KMS-11 (cell line): ENCODE data around the gene CELF2.

Source experiments
- H2AFZ ChIP-seq: fragments of 200-600 bp; sonication (generic); 2 replicates; pipeline ENCODE4 v1.6.1; 2016; ENCODE audit warnings: antibody characterized with exemption, mixed run types, low read depth
- H3K27ac ChIP-seq: fragments of 200-600 bp; sonication (generic); 2 replicates; pipeline ENCODE4 v1.6.1; 2016; ENCODE audit warnings: mild to moderate bottlenecking, mixed run types
- H3K27me3 ChIP-seq: fragments of 200-600 bp; sonication (generic); 2 replicates; pipeline ENCODE4 v1.6.1; 2017; ENCODE audit warnings: mild to moderate bottlenecking, low read depth, mixed run types, moderate library complexity; ENCODE audit not compliant: insufficient read depth
- H3K36me3 ChIP-seq: fragments of 200-600 bp; sonication (generic); 2 replicates; pipeline ENCODE4 v1.6.1; 2017; ENCODE audit warnings: mild to moderate bottlenecking, mixed run types; ENCODE audit not compliant: insufficient read depth
- H3K4me1 ChIP-seq: fragments of 200-600 bp; sonication (generic); 2 replicates; pipeline ENCODE4 v1.6.1; 2016; ENCODE audit warnings: mild to moderate bottlenecking, low read depth, mixed run types; ENCODE audit not compliant: poor library complexity, severe bottlenecking
- H3K4me2 ChIP-seq: fragments of 200-600 bp; sonication (generic); 2 replicates; pipeline ENCODE4 v1.7.0; 2016; ENCODE audit warnings: mild to moderate bottlenecking, mixed run types
- H3K4me3 ChIP-seq: fragments of 200-600 bp; sonication (generic); IDR thresholded peaks from 2 replicates; pipeline ENCODE4 v1.6.1; 2017; ENCODE audit warnings: low read depth, low read length, mixed read lengths; ENCODE audit not compliant: insufficient read depth
- H3K79me2 ChIP-seq: fragments of 200-600 bp; sonication (generic); 2 replicates; pipeline ENCODE4 v1.6.1; 2016; ENCODE audit warnings: low read depth, mixed run types; ENCODE audit not compliant: insufficient read depth
- H3K9ac ChIP-seq: fragments of 200-600 bp; sonication (generic); 2 replicates; pipeline ENCODE4 v1.6.1; 2016; ENCODE audit warnings: mild to moderate bottlenecking, mixed run types
- H4K20me1 ChIP-seq: fragments of 200-600 bp; sonication (generic); 2 replicates; pipeline ENCODE4 v1.6.1; 2016; ENCODE audit warnings: mild to moderate bottlenecking, mixed run types; ENCODE audit not compliant: insufficient read depth
- TF ChIP-seq, protein P1 (sequence below): fragments of 200-600 bp; sonication (generic); conservative IDR thresholded peaks from 2 replicates; pipeline ENCODE4 v1.6.1; 2017; ENCODE audit warnings: low read depth, mild to moderate bottlenecking, antibody characterized with exemption, low read length, moderate library complexity, mixed read lengths

Gene CELF2

DNA sequence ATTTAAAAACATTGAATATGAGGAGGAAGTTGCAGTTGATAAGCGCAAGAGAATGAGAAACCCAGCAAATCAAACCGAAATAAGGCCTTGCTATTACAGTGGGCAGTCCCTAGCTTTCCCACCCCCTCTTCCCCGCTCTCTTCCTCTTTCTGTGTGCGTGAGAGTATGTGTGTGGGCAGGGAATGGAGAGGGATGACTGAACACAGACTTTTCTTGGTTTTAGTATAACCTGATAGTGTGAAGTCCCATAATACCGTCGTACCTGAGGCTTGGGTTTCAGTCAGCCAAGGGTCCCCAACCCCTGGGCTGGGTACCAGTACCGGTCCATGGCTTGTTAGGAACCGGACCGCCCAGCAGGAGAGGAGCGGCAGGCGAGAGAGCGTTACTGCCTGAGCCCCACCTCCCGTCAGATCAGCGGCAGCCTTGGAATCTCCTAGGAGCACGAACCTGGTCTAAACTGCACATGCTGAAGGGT, 255.3 kb downstream of the CELF2 start:
- Histone ChIP-seq H3K79me2 (no peaks in the 10 kb centered on the region), H3K27me3 (no peaks in the 10 kb centered on the region), H3K4me3 (no peak overlapping the region), H3K4me1 (peaks cover 28% of the 10 kb centered on the region), H2AFZ (no peak overlapping the region), H4K20me1 (no peaks in the 10 kb centered on the region), H3K4me2 (no peak overlapping the region), H3K9ac (no peak overlapping the region), H3K27ac (no peak overlapping the region), H3K36me3 (no peaks in the 10 kb centered on the region)
- TF ChIP-seq, protein P1, sequence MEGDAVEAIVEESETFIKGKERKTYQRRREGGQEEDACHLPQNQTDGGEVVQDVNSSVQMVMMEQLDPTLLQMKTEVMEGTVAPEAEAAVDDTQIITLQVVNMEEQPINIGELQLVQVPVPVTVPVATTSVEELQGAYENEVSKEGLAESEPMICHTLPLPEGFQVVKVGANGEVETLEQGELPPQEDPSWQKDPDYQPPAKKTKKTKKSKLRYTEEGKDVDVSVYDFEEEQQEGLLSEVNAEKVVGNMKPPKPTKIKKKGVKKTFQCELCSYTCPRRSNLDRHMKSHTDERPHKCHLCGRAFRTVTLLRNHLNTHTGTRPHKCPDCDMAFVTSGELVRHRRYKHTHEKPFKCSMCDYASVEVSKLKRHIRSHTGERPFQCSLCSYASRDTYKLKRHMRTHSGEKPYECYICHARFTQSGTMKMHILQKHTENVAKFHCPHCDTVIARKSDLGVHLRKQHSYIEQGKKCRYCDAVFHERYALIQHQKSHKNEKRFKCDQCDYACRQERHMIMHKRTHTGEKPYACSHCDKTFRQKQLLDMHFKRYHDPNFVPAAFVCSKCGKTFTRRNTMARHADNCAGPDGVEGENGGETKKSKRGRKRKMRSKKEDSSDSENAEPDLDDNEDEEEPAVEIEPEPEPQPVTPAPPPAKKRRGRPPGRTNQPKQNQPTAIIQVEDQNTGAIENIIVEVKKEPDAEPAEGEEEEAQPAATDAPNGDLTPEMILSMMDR, result no peak

DNA sequence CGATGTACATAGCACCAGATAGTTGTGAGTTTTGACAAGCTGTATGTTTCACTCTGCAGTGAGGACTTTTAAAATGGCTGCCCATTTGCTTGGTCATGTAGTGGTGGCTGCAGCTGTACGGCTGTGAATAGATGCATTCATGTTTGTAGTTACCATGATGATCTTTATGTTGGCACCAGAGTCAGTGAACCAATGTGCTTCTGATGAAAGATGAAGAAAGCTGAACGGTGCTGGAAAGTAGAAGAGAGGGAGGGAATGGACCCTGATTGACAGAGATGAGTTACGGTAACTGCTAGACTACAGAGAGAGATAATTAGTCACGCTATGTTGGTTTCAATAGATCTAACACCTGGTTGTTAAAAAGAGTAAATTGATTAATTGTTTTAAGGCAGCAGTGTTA, 256.8 kb downstream of the CELF2 start:
- Histone ChIP-seq H3K36me3 (no peaks in the 10 kb centered on the region), H3K4me2 (no peak overlapping the region), H3K79me2 (no peaks in the 10 kb centered on the region), H3K4me3 (no peak overlapping the region), H3K27me3 (no peaks in the 10 kb centered on the region), H4K20me1 (no peaks in the 10 kb centered on the region), H3K9ac (no peak overlapping the region), H3K4me1 (peaks cover 20% of the 10 kb centered on the region), H2AFZ (no peak overlapping the region), H3K27ac (no peak overlapping the region)
- TF ChIP-seq, protein P1, result no peak

DNA sequence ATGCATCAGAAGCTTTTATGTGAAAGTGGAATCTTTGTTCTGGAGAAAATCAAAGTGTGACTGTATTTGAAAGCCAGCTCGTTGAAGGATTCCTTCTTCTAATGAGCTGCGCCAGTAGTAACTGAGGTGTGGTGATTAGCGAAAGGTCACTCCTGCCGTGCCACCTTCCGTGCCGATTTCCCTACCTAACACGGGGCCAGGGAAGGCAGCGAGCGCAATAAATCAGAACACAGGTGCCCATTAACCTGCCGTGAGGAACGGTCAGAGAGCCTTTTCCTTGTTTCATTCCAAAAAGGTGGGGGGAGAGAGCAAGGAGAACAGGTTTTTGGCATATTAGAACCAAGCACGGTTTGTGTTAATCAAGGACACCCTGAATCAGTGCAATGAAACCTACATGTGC, 258.0 kb downstream of the CELF2 start:
- H3K27ac ChIP-seq, result no peak overlapping the region
- no peaks in the 10 kb centered on the region for H4K20me1 ChIP-seq
- no peaks in the 10 kb centered on the region for H3K36me3 ChIP-seq
- H2AFZ ChIP-seq, result no peak overlapping the region
- no peak overlapping the region for H3K4me2 ChIP-seq
- peaks cover 8% of the 10 kb centered on the region for H3K4me1 ChIP-seq
- no peaks in the 10 kb centered on the region for H3K27me3 ChIP-seq
- no peaks in the 10 kb centered on the region for H3K79me2 ChIP-seq
- no peak overlapping the region for H3K4me3 ChIP-seq
- TF ChIP-seq, protein P1, result no peak
- no peak overlapping the region for H3K9ac ChIP-seq

DNA sequence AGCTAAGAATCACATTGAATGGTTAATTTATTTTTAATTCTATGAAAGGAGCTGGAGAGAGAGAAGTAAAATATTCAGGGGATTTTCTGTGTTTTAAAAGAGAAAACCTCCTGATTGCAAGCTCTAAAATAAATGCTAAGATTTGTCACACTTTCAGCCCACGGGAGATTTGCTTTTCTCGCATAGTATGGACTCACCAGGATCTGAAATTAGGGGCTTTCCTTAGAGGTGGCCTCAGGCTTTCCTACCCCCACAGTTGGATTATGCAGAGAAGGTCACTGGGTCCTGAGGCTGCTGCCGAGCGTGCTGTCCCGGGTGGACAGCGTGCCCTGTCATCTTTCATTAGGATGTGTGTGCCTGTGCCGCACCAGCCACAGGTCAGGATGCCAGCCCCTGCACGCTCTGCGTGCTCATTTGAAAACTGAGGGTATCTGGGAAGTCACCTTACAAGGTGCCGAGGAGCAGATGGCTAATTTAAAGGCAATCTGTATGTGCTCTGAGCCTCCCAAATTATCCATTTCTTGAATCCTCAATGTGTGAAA, 258.8 kb downstream of the CELF2 start:
- TF ChIP-seq, protein P1, result no peak
- H3K27me3 ChIP-seq, result no peaks in the 10 kb centered on the region
- no peak overlapping the region for H3K27ac ChIP-seq
- H4K20me1 ChIP-seq, result no peaks in the 10 kb centered on the region
- H3K4me1 ChIP-seq, result no peaks in the 10 kb centered on the region
- no peaks in the 10 kb centered on the region for H3K36me3 ChIP-seq
- no peak overlapping the region for H3K4me3 ChIP-seq
- H3K9ac ChIP-seq, result no peak overlapping the region
- H2AFZ ChIP-seq, result no peak overlapping the region
- no peak overlapping the region for H3K4me2 ChIP-seq
- no peaks in the 10 kb centered on the region for H3K79me2 ChIP-seq
